ENCODE data around the gene TSEN34.
"Not testable (repeated sequence)": the region's sequence is repeated elsewhere in the genome, so short reads cannot be mapped to it uniquely, and the experiment has no call there.

Gene TSEN34

DNA sequence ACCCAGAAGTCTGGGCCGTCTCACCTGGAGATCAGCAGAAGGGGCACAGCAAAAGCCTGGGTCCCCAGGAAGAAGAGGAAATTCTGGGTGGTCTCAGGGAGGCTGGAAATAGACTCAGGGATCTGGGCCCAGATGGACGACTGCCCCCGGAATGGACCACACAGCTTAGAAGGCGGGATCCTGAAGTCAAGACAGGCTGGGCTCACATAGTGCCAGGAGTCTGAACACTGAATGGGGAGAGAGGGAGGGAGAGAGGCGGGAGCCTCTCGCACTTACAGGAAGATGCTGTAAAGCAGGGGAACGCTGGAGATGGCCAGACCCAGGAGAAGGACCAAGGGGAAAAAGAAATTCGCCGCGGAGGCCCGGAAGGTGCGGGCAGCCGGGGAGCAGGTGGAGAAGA is 30.3 kb upstream of the TSEN34 start:
- no peak for DNase-seq (ENCODE audit: low spot score)

GRCh38 chr19:54162241-54162805 is 28.8 kb upstream of the TSEN34 start:
- DNase-seq (ENCODE audit: low spot score), result peak; percentile 90

DNA sequence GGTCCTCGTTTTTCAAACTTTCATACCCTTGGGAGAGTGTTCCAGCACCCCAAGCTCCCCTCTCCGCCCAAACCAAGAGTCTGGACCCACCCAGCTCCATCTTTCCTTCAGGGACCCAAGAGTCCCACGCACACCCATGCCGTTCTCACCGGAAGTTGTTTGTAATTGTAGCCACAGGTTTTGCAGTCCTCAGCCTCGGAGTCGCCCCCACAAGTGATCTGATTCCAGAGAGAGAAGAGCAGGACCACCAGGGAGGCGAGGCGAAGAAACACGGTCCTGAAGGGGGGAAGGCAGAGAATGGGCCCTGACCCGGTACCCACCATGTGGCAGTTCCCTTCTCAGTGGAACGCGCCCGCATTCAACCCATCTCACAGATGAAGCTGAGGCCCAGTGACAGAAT is 28.2 kb upstream of the TSEN34 start:
- DNase-seq (ENCODE audit: low spot score), result no peak

DNA sequence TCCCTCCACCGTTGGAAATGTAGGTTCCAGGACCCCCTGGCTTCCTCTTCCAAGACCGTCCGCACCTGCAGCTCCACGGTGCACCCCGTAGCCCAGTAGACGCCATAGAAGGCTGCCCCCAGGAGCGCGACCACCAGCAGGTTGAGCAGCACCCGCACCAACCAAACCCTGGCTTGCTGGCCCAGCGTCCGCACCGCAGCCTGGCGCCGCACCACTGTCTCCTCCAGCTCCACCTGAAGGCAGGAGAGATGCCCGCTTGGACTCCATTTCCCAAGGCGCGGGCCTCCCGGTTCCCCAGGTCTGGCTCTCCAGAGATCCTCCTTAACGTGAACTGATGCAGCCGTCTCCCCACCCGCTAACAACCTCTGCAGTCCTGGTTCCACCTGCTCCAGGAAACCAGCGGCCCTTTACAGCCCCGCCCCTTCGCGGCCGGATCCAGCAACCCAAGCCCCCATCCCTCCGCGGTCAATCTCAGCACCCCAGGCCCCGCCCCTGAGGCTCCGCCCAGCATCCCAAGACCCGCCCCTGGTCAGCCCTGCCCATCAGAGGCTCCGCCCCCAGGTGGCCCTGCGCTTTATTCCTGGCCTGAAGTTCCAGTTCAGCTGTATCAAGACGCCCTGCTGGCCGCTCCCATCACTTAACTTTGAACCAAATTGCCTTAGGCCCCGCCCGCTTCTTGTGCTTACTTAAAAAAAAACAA is 26.6 kb upstream of the TSEN34 start:
- DNase-seq (ENCODE audit: low spot score), result peak; percentile 72

DNA sequence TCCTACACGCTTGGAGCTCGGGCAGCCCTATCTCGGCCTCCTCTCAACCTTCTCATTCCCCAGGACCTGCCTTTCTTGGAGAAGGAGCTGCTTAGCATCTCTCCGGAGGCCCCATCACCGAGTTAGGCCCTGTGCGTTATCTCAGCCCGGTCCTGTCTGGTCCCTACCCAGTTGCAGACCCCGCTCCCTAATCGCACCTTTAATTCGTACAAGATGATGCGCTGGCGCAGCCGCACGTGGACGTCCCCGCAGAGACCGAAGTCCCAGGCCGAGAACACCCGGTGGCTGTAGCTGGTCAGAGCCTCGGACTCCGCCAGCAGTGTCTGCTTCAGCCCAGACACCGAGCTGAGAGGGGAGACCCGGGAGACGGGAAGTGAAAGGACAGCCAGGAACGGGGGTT is 25.9 kb upstream of the TSEN34 start:
- no peak for DNase-seq (ENCODE audit: low spot score)

DNA sequence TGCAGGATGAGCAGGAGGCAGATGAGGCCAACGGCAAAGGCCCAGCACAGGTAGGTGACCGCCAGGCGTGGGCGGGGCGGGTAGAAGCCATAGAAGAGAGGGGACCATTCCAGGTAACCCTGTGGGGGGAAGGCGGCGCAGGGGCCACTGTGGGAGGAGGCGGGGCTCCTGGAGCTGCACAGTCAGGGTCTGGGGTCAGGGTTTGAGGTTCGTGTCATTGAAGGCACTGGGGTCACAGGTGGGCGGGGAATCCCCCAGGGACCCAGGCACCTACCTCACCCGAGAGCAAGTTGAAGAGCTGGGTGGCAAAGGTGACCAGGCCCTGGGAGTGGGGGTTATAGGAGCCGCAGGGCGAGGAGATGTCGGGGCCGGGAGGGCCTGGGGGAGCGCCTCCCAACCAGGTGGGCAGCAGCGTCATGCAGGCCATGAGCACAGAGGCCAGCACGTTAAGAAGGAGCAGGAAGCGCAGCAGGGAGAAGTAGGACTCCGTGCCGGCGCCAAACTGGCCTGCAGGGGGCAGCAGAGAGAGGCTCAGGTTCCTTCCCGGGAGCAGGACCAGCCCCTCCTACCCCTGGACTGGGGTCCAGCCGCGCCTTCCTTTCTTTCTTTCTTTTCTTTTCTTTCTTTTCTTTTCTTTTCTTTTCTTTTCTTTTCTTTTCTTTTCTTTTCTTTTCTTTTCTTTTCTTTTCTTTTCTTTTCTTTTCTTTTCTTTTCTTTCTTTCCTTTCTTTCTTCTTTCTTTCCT is 22.8 kb upstream of the TSEN34 start:
- peak; percentile 93 for DNase-seq (ENCODE audit: low spot score)

DNA sequence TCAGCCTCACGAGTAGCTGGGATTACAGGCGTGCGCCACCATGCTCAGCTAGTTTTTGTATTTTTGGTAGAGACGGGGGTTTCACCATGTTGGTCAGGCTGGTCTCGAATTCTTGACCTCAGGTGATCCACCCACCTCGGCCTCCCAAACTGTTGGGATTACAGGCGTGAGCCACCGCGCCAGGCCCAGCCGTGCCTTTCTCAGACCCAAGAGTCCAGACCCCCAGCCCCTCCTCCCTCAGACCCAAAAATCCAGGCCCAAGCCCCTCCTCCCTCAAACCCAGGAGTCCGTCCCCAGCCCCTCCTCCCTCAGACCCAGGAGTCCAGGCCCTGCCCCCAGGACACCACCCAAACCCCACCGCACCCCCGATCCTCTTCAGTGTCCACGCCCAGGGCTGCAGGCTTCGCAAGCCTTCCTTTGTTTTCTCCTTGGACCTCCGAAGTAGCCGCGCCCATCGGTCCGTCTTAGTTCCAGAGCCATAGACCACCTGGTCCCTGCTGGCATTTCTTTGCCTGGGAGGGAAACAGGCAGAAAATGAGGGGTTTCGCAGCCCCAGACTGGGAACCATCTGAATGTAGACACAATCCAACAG is 21.9 kb upstream of the TSEN34 start:
- no peak for DNase-seq (ENCODE audit: low spot score)

DNA sequence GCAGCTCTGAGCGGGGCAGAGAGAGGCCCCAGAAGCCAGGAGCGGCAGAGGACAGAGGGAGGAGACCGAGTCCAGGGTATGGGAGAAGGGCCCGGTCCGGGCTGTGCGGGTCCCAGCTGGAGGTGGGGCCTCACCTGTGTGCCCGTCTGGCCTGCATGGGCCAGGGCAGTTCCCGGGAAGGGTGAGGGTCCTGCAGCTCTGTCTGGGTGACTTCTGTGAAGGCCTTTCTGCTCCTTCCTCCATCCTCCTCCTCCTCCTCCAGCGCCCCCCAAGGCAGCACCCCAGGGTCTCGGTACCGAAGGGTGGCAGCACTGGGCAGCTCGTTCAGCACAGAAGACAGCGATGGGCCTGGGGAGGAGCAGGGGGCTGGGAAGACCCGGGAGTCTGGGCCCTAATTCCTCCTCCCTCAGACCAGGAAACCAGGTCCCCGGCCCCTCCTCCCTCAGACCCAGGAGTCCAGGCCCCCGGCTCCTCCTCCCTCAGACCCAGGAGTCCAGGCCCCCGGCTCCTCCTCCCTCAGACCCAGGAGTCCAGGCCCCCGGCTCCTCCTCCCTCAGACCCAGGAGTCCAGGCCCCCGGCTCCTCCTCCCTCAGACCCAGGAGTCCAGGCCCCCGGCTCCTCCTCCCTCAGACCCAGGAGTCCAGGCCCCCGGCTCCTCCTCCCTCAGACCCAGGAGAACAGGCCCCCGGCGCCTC is 19.2 kb upstream of the TSEN34 start:
- not testable (repeated sequence) for DNase-seq (ENCODE audit: low spot score)

DNA sequence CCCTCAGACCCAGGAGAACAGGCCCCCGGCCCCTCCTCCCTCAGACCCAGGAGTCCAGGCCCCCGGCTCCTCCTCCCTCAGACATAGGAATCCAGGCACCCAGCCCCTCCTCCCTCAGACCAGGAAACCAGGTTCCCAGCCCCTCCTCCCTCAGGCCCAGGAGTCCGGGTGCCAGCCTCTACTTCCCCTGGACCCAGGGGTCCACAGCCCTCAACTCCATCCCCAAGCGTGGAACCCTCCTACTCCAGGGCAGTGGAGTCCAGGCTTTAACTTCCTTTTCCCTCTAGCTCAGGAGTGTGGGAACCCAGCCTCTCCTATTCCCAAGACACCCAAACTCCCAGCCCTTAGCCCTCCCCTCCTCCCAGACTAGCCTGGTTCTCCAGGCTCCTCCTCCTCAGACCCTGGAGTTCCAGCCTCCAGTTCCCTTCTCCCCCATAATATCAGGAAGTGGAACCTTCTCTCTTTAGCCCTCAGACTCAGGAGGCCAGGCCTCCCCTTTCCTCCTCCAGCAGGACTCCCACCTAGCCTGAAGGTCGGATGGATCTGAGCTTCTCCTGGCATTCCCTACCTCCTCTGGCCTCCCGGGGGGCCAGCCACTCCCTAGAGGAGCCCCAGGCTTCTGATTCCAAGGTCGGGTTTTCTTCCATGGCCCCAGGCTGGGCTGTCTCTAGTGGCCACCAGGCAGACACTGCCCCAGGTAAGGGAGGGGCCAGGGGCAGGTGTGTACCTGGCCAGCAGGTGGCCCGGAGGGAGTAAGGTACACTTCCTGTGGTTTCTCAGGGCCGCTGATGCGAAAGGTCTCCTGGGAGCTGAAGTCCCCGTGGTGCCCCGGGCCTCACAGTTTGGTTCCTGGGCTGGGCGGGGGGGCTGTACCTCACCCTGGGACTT is 18.4 kb upstream of the TSEN34 start, which contains the start of gene TMC4:
Gene TMC4, minus strand, starts transcription at position 690 of the 888 bp plus-strand sequence. Its CDS starts 43 bp downstream, at position 647.
- peak; percentile 79 for DNase-seq (ENCODE audit: low spot score)

DNA sequence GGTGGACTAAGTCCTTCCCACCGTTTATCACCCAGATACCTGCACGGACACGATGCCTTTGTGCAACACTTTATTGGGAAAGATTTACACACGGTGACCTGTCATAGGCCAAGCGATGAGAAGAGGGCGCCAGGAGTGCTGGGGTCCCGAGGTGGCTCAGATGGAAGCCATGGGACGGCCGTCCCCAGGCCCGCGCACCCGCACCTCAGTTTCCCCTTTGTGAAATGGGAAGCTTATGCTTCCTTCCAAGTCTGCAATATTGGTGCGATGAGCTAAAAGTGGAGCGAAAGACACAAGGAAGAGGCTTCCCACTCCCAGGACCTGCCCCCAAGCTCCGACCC is 17.8 kb upstream of the TSEN34 start:
- no peak for DNase-seq (ENCODE audit: low spot score)

DNA sequence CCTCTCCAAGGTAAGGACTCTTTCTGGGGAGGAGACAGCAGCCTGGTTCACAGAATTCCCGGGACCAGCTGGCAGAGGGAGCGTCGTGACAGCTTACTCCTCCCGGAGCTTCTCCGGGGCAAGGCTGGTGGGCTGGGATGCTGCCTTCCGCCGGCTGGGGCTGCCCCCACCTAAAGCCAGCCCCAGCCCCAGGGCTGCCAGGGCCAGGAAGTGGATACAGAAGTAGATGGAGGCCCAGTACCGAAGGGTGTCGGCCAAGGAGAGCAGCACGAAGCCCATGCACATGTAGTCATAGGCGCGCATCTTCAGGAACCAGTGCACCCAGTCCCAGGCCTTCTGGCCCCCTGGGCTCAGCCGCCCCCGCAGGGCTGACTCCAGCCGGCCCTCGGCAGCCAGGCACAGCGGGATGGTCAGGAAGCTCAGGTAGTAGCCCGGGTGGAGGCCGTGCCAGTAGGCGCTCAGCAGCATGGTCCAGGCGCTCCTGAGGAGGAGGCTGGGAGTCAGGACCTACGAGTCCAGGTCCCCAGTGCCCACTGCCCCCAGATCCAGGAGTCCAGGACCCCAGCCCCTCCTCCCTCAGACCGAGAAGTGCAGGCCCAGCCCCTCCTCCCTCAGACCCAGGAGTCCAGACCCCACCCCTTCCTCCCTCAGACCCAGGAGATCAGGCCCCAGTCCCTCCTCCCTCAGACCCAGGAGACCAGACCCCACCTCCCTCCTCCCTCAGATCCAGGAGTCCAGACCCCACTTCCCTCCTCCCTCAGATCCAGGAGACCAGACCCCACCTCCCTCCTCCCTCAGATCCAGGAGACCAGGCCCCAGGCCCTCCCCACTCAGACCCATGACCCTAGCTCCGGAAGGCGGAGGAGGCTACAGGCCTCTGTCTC is 16.9 kb upstream of the TSEN34 start:
- no peak for DNase-seq (ENCODE audit: low spot score)

DNA sequence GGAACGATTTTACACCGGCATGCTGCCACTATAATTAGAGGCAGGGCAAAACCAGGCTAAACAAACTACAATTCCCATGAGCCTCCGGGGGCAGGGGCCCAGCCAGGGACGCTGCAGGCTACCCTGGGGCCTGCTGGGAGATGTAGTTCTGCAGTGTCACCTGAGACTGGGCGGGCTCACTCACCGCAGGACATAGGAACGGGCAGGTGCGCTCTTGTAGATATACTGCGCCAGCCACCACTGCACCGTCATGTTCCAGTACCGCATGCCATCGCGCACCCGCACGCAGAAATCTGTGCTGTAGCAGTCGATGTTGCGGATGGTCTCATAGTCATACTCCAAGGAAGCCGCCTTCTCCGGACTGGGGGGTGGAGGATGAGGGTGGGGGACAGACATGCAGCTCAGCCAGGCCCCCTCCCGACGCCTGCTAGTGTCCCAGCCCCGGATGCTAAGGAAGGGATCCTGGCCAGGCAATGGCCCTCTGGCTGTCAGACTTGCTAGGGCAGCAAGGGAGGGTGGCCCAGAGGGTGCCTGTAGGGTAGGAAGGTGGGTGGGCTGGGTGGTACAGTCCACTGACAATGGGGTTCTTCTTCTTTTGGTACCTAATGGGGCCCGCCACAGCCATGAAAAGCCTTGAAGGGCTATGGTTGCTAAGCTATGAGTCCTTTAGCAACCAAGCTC is 12.4 kb upstream of the TSEN34 start:
- no peak for DNase-seq (ENCODE audit: low spot score)

DNA sequence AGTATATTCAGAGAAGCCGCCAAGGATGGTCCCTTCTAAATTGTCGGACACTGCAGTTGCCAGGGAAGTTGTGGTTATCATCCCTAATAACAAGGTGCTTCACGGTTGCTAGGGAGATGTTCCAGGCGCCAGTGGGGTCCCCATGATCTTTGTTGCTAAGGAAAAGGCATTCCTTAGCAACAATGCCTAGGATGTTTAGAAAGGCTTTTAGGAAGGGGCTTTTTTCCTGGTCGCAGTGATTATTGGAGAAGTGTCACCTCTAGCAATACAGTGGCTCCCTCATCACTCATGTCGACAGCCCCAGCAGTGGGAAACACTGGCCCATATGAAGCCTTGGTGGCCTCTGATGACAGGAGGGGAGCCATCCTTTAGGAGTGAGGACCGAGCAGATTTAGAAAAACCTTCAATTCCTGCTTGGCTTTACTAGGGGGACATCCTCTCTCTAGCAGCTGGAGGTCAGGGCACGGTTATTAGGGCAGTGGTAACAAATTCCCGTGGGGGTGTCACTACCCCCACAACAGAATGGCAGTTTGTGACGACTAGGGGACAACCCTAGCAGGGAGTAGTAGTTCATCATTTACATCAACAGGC is 11.8 kb upstream of the TSEN34 start:
- no peak for DNase-seq (ENCODE audit: low spot score)

GRCh38 chr19:54179921-54180461 is 11.1 kb upstream of the TSEN34 start:
- DNase-seq (ENCODE audit: low spot score), result peak; percentile 53

DNA sequence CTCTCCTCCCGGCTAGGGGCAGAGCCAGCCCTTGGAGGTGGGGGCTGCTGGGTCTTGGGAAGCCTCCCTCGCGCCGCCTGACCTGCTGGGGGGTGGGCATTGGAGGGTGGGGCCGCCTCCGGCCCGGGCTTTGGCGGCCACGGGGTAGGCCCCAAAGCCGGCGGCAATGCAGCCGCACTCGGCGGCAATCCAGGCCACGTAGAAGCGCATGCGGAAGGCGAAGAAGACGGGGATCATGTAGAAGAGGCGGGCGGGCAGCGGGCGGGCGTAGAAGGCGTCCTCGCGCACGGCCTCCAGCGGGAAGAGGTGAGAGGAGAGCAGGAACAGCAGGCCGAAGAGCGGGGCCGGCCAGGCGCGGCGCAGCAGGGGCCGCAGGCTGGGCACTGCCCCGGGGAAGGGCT is 10.4 kb upstream of the TSEN34 start:
- DNase-seq (ENCODE audit: low spot score), result no peak

- DNase-seq (ENCODE audit: low spot score), result not testable (repeated sequence)
Measured at GRCh38 chr19:54181894-54182293, 9.2 kb upstream of the TSEN34 start.

DNA sequence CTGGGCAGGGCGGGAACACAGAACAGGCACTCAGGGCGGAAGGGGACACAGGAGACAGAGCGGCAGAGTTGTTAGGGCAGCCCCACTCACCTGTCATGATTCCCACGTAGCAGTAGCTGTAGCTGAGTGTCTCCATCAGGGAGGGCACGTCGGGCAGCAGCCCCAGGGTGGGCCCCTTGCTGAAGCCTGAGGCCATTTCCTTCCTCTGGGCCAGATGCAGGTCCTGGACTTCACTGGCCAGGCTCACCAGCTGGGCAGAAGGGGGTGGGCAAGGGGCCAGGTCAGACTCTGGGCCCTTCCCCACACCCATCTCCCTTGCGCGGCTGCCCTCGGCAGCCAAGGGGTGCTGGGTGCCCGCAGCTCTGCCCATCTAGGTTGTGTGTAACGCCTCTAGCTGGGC is 7.7 kb upstream of the TSEN34 start:
- DNase-seq (ENCODE audit: low spot score), result no peak

GRCh38 chr19:54186351-54186750 is 4.8 kb upstream of the TSEN34 start:
- no peak for DNase-seq (ENCODE audit: low spot score)

- no peak for DNase-seq (ENCODE audit: low spot score)
Measured at GRCh38 chr19:54186934-54187381, 4.2 kb upstream of the TSEN34 start.

All from hepatic stellate cell (primary cell).